ENCODE measurements around the gene NAAA.

- TF ChIP-seq CTCF (IDR thresholded peaks at IDR 0.05; ENCODE audit: low read depth, low read length) = no peak
- no peak for TF ChIP-seq EZH2phosphoT487 (IDR thresholded peaks at IDR 0.05; ENCODE audit: low read depth)
These were observed 31.4 kb downstream of the NAAA start for GRCh38 chr4:75909405-75909804.
